ELF-1 (cell line): ENCODE measurements around the gene VWF.

Experiments used
- DNase-seq: peaks from one replicate; pipeline ENCODE4 v3.0.0-alpha.2; 2016; ENCODE audit warnings: low read depth, low spot score

VWF gene

GRCh38 chr12:5984873-5985272 is 139.6 kb downstream of the VWF start:
- DNase-seq = peak; percentile 9

DNA sequence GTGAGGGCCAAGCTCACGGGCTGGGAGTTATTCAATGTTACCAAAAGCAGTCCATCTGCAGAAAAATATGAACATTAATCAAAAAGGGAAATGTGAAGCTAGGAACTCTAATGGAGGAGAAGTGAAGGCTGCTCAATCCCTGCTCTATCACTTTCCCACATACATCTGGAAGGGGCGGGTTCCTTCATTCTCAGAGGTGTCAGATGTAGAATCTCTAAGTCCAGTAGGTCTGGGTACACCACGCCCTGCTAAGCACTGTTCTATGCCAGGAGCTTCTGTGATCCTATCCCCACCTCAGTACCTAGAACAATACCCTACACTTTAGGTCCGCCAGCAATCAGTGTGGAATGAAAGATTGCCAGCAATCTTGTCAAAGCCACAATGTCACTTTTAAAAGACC is 142.4 kb downstream of the VWF start:
- no peak for DNase-seq

GRCh38 chr12:5977556-5977955 is 146.9 kb downstream of the VWF start:
- DNase-seq = no peak

GRCh38 chr12:5976711-5977110 is 147.8 kb downstream of the VWF start:
- no peak for DNase-seq

DNA sequence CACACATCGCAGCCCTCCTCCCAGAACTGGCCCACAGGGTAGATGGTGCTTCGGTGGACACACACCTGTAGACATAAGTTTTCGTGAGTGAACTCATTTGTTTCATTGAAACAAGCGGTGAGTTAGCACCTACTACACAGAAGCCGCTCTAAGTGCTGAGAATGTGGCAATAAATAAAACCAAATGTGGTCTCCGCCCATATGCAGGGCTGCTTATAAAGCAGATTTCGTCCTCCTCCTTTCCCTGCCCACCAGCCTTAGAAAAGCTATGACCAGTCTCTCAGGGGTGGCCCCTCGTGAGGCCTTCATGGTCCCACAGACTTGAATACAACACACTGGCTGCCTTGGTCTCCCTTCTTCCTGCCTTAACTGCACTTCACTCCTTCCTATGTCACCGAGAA is 148.3 kb downstream of the VWF start:
- no peak for DNase-seq

DNA sequence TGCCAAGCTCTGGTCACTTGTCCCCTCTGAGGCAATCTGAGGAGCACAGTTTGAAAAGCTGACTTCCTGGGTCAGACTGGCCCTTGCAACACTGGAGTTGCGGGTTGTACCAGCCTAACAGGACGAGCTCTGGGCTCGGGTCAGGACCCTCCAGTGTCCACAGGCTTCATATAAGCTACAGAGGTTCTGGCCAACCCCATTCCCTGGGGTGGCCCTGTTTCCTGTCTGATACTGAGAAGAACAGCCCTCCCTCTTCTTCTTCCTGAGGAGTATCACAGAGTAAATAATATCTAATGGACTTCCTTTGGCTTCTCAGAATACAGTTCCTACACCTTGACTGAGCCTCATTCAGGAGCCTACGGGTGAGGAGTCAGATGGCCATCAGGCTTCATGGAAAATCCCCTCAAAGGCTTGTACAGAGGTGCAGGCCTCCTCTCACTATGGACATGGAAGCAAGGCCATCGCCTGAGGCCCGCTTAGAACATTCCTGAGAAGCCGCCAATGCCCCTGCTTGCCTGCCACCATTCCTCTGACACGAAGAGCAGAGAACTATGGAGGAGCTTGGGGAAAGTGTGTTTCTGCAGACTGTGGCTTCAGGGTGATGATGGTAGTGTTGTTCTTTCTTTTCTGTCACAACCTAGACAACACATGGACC is 150.9 kb downstream of the VWF start:
- DNase-seq = peak; percentile 14

DNA sequence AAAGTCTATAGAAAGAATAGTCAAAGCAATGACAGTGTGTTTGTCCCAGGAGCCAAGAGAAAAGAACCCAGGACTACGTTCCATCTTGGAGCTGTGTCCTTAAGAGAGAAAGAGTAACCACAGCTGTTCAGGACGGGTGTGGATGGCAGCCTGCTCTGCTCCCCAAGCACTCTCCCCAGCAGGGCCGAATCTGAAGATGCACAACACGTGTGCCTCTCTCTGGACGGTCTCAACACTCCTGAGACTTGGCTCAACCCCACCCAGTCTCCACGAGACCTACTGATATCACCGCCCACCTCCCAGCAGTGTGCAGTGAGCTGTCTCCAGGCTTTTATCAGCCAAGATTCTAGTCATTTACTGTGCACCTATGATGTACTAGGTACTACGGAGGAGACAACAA is 152.1 kb downstream of the VWF start:
- DNase-seq = no peak

GRCh38 chr12:5971194-5971850 is 153.1 kb downstream of the VWF start:
- DNase-seq = no peak

GRCh38 chr12:5969974-5970690 is 154.3 kb downstream of the VWF start:
- DNase-seq = no peak

DNA sequence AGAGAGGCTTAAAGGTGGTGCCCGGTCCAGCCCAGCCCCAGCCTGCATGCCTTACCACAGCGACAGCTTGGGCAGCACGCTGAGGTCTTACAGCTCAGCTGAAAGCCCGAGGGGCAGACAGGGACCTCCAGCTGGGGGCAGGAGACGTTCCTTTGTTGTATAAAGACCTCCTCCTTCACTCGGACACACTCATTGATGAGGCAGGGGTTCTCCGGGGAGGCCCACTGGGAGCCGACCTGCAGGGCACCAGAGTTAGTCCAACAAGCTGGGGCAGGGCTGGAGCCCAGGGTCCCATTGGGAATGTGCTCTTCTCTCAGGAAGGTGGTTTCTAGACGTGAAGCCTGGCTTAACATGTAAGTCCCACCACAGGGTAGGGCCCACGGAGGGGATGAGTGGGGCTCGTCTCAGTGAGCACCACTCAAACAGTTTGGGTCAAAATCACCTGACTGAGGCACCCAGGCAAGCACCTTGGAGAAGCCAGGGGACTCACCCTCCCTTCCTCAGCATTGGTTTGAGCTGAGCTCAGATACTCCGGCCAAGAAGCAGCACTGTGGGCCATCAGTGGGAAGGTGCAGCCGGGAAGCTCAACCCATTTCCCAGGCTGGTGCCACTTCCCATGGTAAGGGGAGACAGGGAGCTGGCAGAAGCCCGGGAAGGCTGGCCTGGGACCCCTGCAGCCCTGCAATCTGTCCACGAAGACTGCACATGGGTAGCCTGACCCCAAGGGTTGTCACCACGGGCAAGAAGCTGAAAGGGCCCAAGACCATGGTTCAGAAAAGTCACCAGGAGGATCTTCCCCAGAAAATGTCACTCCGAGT is 155.1 kb downstream of the VWF start:
- DNase-seq = peak; percentile 69

DNA sequence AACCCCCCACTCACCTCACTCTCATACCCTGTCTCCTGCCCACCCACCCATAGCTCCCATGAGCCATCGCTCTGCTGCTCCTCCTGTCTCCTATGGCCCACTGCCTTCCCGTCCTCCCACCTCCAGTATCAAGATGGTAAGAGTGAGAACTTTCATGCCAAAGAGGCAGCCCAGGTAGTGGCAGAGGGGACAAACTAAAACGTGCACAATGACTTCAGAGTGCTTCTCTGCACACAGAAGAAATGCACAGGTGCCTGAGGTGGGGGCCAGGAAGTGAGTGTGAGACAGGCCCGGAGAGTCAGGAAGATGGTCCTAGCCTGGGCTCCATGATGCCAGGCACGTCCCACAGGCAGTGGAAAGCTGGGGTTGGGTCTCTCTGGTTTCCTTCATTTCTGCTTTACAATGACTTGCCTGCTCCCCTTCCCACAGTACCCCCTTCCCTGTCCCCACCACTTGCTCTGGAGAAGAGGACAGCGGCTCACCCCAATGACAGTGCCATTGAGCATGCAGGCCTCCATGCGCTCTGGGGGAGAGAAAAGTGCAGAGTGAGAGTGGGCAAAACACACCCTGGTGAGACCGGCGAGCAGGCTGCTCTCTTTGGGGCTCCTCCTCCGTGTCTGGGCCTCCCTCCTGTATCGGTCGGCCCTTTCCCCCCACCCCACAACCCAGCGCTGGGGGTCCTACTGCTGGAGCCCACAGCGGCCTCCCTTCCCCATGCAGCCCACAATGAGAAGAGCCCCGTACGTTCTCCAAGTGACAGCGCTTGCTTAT is 156.6 kb downstream of the VWF start:
- no peak for DNase-seq

DNA sequence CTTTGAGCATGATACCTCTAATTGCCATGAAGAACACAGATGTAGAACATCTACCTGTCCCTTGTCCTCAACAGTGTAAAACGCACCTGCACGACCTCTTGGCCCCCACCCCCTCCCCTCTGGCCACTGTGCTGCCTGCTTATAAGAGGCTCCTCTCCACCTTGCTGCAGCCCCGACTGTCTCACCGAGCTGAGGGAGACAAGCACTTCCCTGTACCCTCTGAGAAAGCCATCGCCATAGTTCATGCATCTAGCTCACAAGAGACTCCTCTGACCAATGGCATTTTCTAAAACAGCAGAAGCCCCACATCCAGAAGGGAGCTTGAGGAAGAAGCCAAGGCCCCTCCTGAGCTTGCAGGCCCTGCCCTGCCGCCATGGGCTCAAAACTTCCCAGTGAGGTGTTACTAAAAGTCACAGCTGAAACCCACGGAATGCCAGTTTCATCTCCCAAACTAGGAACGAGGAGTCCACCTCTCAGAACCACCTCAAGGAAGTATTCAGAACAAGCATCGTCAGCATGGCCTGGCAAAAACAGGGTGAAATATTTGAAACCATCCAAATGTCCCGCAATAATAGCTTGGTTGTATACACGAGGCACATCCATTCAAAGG is 157.9 kb downstream of the VWF start:
- no peak for DNase-seq

- peak; percentile 58 for DNase-seq
Observed at GRCh38 chr12:5965950-5966383, 158.5 kb downstream of the VWF start.

GRCh38 chr12:5964913-5965900 is 159.3 kb downstream of the VWF start:
- DNase-seq = peak; percentile 44

GRCh38 chr12:5963515-5963914 is 161.0 kb downstream of the VWF start:
- no peak for DNase-seq

- peak; percentile 45 for DNase-seq
Observed at GRCh38 chr12:5960783-5961182, 163.7 kb downstream of the VWF start.

- DNase-seq = no peak
Observed at GRCh38 chr12:5956987-5957386, 167.5 kb downstream of the VWF start.

GRCh38 chr12:5954661-5955060 is 169.8 kb downstream of the VWF start:
- no peak for DNase-seq

DNA sequence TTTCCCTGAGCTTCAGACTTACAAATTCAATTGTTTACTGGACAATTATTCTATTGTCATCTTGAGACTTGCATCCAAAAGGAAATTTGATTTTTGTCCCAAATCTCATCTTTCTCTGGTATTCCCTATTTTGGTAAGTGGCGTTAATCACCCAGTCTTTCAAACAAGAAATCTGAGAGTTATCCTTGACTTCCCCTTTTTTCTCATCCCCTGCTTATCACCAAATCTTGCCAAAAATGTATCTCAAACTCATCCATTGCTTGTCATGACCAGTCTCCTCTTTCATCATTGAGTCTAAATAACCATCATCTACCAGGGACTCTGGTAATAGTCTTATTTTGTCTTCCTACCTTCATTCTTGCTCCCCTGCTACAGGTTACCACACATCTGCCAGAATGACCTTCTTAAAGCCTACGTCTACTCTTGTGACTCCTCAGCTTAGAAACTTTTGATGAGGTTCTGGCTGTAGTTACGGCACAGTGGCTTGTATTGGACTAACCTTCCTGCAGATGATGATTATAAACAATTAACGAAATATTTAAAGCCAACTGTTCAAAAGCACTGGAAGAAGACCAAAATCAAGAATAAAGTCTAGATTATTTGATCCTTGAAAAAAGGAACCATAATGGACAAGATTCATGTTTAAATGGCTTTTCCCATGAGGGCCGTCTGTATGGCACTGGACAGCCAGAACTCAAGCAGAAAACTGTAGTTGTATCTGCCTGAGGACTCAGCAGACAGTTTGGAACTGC is 170.5 kb downstream of the VWF start:
- no peak for DNase-seq
